Glutamatergic neuron (in vitro differentiated cells): ENCODE results near the gene ANKH. TPM values are rescaled to one million over a fixed set of nuclear protein-coding genes. Genes with fewer than 3 reads are reported as not detected.

Experiments used
- DNase-seq: peaks from one replicate; pipeline ENCODE4 v3.0.0; 2022
- H3K27ac Mint-ChIP-seq: one replicate; pipeline ENCODE4 v1.8.0; 2020; ENCODE audit warnings: mild to moderate bottlenecking, mixed read lengths, inconsistent platforms; ENCODE audit not compliant: unreplicated experiment
- H3K27me3 Mint-ChIP-seq: one replicate; pipeline ENCODE4 v1.8.0; 2020; ENCODE audit warnings: mild to moderate bottlenecking, moderate library complexity, mixed read lengths, inconsistent platforms; ENCODE audit not compliant: unreplicated experiment
- H3K36me3 Mint-ChIP-seq: one replicate; pipeline ENCODE4 v1.8.0; 2020; ENCODE audit warnings: mild to moderate bottlenecking, mixed read lengths, inconsistent platforms; ENCODE audit not compliant: unreplicated experiment
- H3K4me1 Mint-ChIP-seq: one replicate; pipeline ENCODE4 v1.8.0; 2020; ENCODE audit warnings: mild to moderate bottlenecking, low read depth, mixed read lengths, inconsistent platforms; ENCODE audit not compliant: unreplicated experiment
- H3K4me3 Mint-ChIP-seq: one replicate; pipeline ENCODE4 v1.8.0; 2020; ENCODE audit warnings: mild to moderate bottlenecking, mixed read lengths, inconsistent platforms; ENCODE audit not compliant: unreplicated experiment
- H3K9me3 Mint-ChIP-seq: one replicate; pipeline ENCODE4 v1.8.0; 2020; ENCODE audit warnings: mild to moderate bottlenecking, moderate library complexity, mixed read lengths, inconsistent platforms; ENCODE audit not compliant: unreplicated experiment
- total RNA-seq: library from RNA; stranded (reverse); fragmentation: NEBNext Ultra II Directional; extraction: Animal tissue kit (Norgen Biotek cat#: 25700); gene quantifications from one replicate; pipeline ENCODE4 v1.2.1, GENCODE V29; 2021; ENCODE audit not compliant: unreplicated experiment
- TF ChIP-seq, protein P1 (sequence below): fragments of 200-600 bp; sonication (generic); IDR thresholded peaks from one replicate; pipeline ENCODE4 v1.5.0; 2021; ENCODE audit not compliant: partially characterized antibody, unreplicated experiment

The ANKH gene
- total RNA-seq, 1 donor from 2014 or later, result 83.3 TPM

GRCh38 chr5:14730466-14730865, 141.1 kb downstream of the ANKH start:
- no peak overlapping the region for H3K27ac Mint-ChIP-seq
- peaks cover 36% of the 10 kb centered on the region for H3K4me1 Mint-ChIP-seq
- peaks cover 10% of the 10 kb centered on the region for H3K27me3 Mint-ChIP-seq
- H3K36me3 Mint-ChIP-seq, result peaks cover 12% of the 10 kb centered on the region
- TF ChIP-seq, protein P1, sequence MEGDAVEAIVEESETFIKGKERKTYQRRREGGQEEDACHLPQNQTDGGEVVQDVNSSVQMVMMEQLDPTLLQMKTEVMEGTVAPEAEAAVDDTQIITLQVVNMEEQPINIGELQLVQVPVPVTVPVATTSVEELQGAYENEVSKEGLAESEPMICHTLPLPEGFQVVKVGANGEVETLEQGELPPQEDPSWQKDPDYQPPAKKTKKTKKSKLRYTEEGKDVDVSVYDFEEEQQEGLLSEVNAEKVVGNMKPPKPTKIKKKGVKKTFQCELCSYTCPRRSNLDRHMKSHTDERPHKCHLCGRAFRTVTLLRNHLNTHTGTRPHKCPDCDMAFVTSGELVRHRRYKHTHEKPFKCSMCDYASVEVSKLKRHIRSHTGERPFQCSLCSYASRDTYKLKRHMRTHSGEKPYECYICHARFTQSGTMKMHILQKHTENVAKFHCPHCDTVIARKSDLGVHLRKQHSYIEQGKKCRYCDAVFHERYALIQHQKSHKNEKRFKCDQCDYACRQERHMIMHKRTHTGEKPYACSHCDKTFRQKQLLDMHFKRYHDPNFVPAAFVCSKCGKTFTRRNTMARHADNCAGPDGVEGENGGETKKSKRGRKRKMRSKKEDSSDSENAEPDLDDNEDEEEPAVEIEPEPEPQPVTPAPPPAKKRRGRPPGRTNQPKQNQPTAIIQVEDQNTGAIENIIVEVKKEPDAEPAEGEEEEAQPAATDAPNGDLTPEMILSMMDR, result no peak
- peaks cover 4% of the 10 kb centered on the region for H3K9me3 Mint-ChIP-seq
- no peak for DNase-seq
- no peak overlapping the region for H3K4me3 Mint-ChIP-seq

- TF ChIP-seq, protein P1, result no peak
- H3K4me3 Mint-ChIP-seq, result no peak overlapping the region
- peaks cover 4% of the 10 kb centered on the region for H3K9me3 Mint-ChIP-seq
- peaks cover 12% of the 10 kb centered on the region for H3K36me3 Mint-ChIP-seq
- peaks cover 36% of the 10 kb centered on the region for H3K4me1 Mint-ChIP-seq
- peaks cover 9% of the 10 kb centered on the region for H3K27me3 Mint-ChIP-seq
- DNase-seq, result no peak
- no peak overlapping the region for H3K27ac Mint-ChIP-seq
Observed at GRCh38 chr5:14729448-14730385, 141.9 kb downstream of the ANKH start.

DNA sequence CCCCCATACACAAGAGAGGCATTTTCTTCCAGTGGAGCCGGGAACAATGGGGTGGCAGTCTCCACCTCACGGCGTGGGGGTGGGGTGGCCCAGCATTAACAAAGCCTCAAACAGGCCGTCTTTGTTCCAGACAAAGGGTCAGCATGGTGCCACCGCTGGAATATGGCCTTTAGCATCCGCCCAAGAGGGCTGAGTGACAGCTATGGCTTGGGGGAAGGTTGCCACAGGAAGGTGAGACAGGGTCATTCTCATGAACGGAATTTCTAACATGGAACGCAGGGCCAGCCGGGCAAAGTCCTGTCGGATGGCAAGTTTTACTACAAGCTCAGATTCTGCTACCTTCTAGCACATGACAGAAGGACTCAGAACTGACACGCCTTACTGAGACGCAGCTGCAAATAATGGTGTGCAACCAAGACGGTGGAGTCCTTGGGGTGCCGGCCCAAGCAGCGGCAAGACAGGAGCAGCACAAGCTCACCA, 143.1 kb downstream of the ANKH start:
- TF ChIP-seq, protein P1, result no peak
- H3K4me3 Mint-ChIP-seq, result no peak overlapping the region
- no peak for DNase-seq
- peaks cover 9% of the 10 kb centered on the region for H3K27me3 Mint-ChIP-seq
- peaks cover 12% of the 10 kb centered on the region for H3K36me3 Mint-ChIP-seq
- peaks cover 36% of the 10 kb centered on the region for H3K4me1 Mint-ChIP-seq
- H3K27ac Mint-ChIP-seq, result peak overlapping the region; percentile 85
- peaks cover 4% of the 10 kb centered on the region for H3K9me3 Mint-ChIP-seq

GRCh38 chr5:14727928-14728458, 143.6 kb downstream of the ANKH start:
- no peak for DNase-seq
- Mint-ChIP-seq H3K4me3 (peak overlapping the region; percentile 34), H3K9me3 (peaks cover 4% of the 10 kb centered on the region), H3K36me3 (peaks cover 12% of the 10 kb centered on the region), H3K27ac (peak overlapping the region; percentile 85), H3K4me1 (peaks cover 33% of the 10 kb centered on the region), H3K27me3 (peaks cover 9% of the 10 kb centered on the region)
- TF ChIP-seq, protein P1, result no peak

GRCh38 chr5:14727428-14727865, 144.1 kb downstream of the ANKH start:
- Mint-ChIP-seq H3K4me3 (peak overlapping the region; percentile 10), H3K4me1 (peaks cover 29% of the 10 kb centered on the region), H3K9me3 (peaks cover 2% of the 10 kb centered on the region), H3K27ac (no peak overlapping the region), H3K27me3 (peaks cover 9% of the 10 kb centered on the region), H3K36me3 (peaks cover 12% of the 10 kb centered on the region)
- TF ChIP-seq, protein P1, result peak; percentile 96
- peak; percentile 91 for DNase-seq
